ENCODE measurements around the gene BCR. TPM values are rescaled to one million over a fixed set of nuclear protein-coding genes. Genes with fewer than 3 reads are reported as not detected.

The BCR gene
- total and polyA plus RNA-seq, 2 of the 8 experiments (the other 6 are each of a cell fraction or from before 2014, with no cell fraction given): 66.7 to 130 TPM

- Histone ChIP-seq H4K20me1 (replicated peaks in 1 of 2; ENCODE audit: control insufficient read depth in 1 of 2, insufficient read depth in 2 of 2, low read length in 2 of 2) (no peaks in the 10 kb centered on the region), H3K23ac (ENCODE audit: insufficient read length) (no peak overlapping the region), H3K79me1 (ENCODE audit: low read depth, low read length) (no peaks in the 10 kb centered on the region), H3K23me2 (ENCODE audit: low read depth, low read length) (no peaks in the 10 kb centered on the region), H3K4ac (replicated peaks; ENCODE audit: insufficient read length, low read depth, low read length) (no peak overlapping the region), H3K9ac (replicated peaks in 1 of 4; ENCODE audit: extremely low read depth in 1 of 4, low read depth in 3 of 4, low read length in 3 of 4) (no peak overlapping the region), H4K8ac (ENCODE audit: extremely low read depth, insufficient read depth, low read length) (no peak overlapping the region), H3K4me3 (ENCODE audit: extremely low read depth in 1 of 4, insufficient read depth in 2 of 4, low read depth in 3 of 4, low read length in 4 of 4) (no peak overlapping the region), H3K56ac (replicated peaks; ENCODE audit: insufficient read length, low read depth, low read length) (no peak overlapping the region), H2BK15ac (ENCODE audit: low read length) (no peak overlapping the region), H3K27ac (ENCODE audit: low read depth, low read length) (no peak overlapping the region), H2AK5ac (ENCODE audit: low read depth, low read length) (no peak overlapping the region), H3K79me2 (ENCODE audit: control insufficient read depth in 1 of 2, insufficient read depth in 2 of 2, low read length in 2 of 2) (no peaks in the 10 kb centered on the region), H3K9me3 (ENCODE audit: insufficient read depth in 2 of 2, low read depth in 1 of 2, low read length in 1 of 2) (no peaks in the 10 kb centered on the region), H3K4me1 (replicated peaks in 1 of 4; ENCODE audit: control insufficient read depth in 3 of 4, insufficient read depth in 4 of 4, low read length in 3 of 4) (peaks cover 0 to 22% (median 8%) of the 10 kb centered on the region in 4 experiments; a peak in 4 of 7 replicates), H2AFZ (ENCODE audit: low read length) (no peak overlapping the region), H2BK5ac (ENCODE audit: low read depth, low read length) (no peak overlapping the region), H2BK20ac (ENCODE audit: low read length) (no peak overlapping the region), H2BK12ac (ENCODE audit: low read depth, low read length) (no peak overlapping the region), H3K27me3 (replicated peaks in 1 of 4; ENCODE audit: control insufficient read depth in 3 of 4, extremely low read depth in 1 of 4, insufficient read depth in 3 of 4, low read length in 3 of 4) (no peaks in the 10 kb centered on the region), H3K36me3 (ENCODE audit: control insufficient read depth in 2 of 4, insufficient read depth in 4 of 4, low read length in 3 of 4) (no peaks in the 10 kb centered on the region), H3K18ac (ENCODE audit: extremely low read depth, low read length) (no peak overlapping the region), H3K14ac (ENCODE audit: insufficient read length) (no peak overlapping the region), H2BK120ac (replicated peaks; ENCODE audit: low read depth, low read length) (no peak overlapping the region), H4K5ac (ENCODE audit: insufficient read length, low read depth, low read length) (no peak overlapping the region), H3K4me2 (ENCODE audit: insufficient read depth in 1 of 2, low read depth in 2 of 2, low read length in 2 of 2) (no peak overlapping the region), H4K91ac (replicated peaks; ENCODE audit: insufficient read length, low read length) (no peak overlapping the region)
- POLR2A ChIA-PET (ENCODE audit: partially characterized antibody): no interaction called here
- DNase-seq (ENCODE audit: low read depth in 1 of 2, low spot score in 2 of 2) (no peak), FAIRE-seq (no peak)
- CTCF ChIA-PET (ENCODE audit: partially characterized antibody): interaction anchor here (0.8 to 4.7 kb wide), 12 partner anchors 9 to 143 kb away, joined by 3 to 49 read pairs (median 6); partner anchors contain the start of genes RAB36 and RSPH14
- WGBS, 2 experiments (ENCODE audit: extremely low coverage in 1 of 2, insufficient coverage in 1 of 2, insufficient read length in 1 of 2, insufficient replicate concordance in 2 of 2, low coverage in 1 of 2, low lambda C conversion rate in 2 of 2, missing lambda C conversion rate in 1 of 2): 92% methylated on average over 3 of the region's 3 CpGs; no CpG with 5 or more reads in 1 of the 2 experiments
- TF ChIP-seq HDAC2 (IDR thresholded peaks at IDR 0.05; ENCODE audit: borderline replicate concordance in 1 of 2, low read depth in 2 of 2, low read length in 2 of 2) (no peak), TEAD4 (IDR thresholded peaks at IDR 0.05; ENCODE audit: low read depth, low read length) (no peak), CTCF (IDR thresholded peaks at IDR 0.05; ENCODE audit: control extremely low read depth in 1 of 3, insufficient read depth in 1 of 3, low read depth in 1 of 3, low read length in 3 of 3) (no peak), SRF (IDR thresholded peaks at IDR 0.05; ENCODE audit: low read depth, low read length) (no peak), RAD21 (IDR thresholded peaks at IDR 0.05 in 1 of 2, conservative IDR thresholded peaks at IDR 0.05 in 1 of 2; ENCODE audit: low read depth in 2 of 2, low read length in 2 of 2) (no peak)
These were observed 25.2 kb upstream of the BCR start for GRCh38 chr22:23155143-23155542.

Data from H1 (cell line).